DMS79 treated with DMSO at 0.1 percent for 48 hours (cell line): ENCODE data around the gene DPH3.
"Not testable (repeated sequence)": the region's sequence is repeated elsewhere in the genome, so short reads cannot be mapped to it uniquely, and the experiment has no call there.

Experiments
- DNase-seq: peaks from one replicate; lab custom pipeline; 2025; lab: John Stamatoyannopoulos, UW

DPH3 gene

DNA sequence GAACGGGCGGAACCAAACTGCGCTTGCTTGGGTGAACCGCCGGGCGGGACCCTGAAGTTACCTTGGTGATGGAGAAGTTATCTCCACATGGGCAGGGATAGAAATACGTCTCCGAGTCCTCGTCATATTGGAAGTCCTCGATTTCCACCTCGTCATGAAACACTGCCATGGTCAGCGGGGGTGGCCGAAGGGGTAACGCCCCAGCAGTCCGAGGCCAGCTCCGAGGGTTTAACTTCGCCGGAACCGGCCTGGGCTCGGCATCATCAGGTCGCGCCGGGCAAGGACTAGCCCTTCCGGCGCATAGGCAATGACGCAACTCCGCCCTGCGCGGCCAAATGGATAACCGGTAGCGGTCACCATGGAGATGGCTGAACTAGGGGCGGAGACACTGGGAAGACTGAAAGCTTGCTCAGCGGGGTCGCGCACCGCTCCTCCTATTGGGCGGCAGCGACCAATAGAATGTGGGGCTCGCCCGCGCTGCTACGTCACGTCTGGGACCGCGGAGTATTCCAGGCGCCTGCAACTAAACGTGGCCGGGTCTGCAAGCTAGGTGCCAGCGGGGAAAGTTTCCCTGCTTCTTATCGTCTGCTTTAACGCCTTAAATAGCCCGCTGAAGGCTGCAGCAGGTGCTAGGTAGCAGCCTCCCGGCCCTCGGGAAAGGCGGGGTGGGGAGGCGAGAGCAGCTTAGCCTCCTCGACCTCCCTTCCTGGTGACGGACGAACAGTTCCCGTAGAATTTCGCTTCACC lies at the start of gene DPH3, which contains the start of gene OXNAD1:
DPH3 (minus strand) TSS at position 236 of the 747 bp plus-strand sequence; CDS start at position 169, 67 bp downstream.
OXNAD1 (plus strand) TSS at position 505 of the 747 bp plus-strand sequence. CDS start 5,741 bp downstream, outside the sequence.
- DNase-seq: peak; percentile 89

DNA sequence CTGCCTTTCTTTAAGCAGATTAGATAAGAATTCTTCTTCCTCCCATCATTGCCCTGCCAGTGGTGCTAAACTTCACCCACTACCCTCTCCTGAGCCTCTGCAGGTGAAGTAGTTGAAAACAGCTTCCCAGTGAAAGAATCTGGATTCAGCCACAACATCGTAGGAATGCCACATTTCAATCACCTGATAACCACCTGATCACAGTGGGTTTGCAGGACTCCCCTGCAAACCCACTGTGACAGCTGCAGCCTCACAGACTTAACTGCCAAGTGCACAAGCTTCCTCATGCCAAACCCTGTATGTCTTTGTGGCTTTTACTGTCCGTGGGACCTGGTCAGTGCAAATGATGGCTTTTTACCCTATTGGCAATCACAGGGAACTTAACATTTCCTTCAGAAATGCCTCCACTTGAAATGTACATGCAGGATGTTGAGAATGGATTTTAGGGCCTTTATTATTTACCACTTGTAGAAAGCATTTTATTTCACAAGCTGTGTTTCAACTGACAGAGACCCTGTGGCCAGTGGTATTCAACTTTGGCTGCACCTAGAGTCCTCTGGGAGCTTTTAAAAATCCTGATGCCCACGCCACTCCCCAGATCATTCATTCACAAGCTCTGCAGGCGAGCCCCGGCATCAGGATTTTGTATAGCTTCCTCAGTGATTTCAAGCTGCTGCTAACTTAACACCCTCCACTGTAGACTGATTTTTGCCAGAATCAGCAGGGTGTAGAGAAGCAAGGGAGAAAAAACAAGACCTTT lies 49.3 kb upstream of the DPH3 start:
- no peak for DNase-seq

DNA sequence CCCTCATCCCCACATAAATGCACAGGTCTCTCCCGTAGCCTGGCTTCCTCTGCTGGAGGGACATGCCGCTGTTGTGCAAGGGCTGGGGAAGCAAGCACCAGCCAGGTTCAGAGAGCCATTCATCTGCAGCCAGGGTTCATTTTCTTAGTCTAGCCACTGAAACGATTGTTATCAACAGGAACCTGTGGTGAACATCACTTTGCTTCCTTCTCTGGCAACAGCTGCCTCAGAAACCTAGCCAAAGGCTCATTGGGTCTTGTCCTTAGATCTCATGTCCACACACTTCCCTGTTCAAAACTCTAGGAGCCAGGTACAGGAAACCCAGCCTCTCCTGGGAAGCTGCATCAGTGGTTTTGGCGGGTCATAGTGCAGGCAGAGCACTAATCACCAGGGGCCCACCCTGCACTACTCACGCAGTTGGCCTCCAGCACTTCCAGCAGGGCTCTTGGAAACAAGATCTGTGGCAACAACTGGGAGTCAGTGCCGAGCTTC lies 47.3 kb upstream of the DPH3 start:
- DNase-seq: no peak

DNA sequence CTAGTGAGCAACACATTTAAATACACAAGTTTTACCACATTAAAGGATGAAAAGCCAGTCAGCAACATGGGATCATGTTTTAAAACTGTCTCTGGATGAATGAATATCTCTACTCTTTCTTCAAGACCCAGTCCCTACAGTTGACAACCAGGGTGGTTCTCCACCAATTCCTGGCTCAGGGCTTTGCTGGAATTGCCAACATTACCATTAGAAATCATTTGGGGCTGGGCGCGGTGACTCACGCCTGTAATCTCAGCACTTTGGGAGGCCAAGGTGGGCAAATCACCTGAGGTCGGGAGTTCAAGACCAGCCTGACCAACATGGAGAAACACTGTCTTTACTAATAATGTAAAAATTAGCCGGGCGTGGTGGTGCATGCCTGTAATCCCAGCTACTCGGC lies 45.7 kb upstream of the DPH3 start:
- DNase-seq: not testable (repeated sequence)

DNA sequence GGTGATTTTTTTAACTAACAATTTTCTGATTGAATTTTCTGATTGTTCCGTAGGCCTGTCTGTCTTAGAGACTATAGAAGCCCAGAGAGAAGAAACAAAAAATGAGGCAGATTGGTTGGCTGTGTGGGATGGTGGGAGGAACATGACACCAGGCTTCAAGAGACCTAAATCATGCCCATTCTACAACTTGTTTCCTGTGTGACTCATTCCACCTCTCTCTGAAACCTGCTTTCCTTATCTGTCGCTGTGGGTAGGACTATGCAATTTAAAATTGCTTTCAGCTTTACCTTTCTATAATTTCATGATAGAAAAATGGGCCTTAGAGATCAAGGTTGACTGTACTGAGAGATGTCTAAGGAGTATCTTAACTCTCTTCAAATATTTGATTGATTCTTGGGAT lies 44.8 kb upstream of the DPH3 start:
- DNase-seq: no peak

DNA sequence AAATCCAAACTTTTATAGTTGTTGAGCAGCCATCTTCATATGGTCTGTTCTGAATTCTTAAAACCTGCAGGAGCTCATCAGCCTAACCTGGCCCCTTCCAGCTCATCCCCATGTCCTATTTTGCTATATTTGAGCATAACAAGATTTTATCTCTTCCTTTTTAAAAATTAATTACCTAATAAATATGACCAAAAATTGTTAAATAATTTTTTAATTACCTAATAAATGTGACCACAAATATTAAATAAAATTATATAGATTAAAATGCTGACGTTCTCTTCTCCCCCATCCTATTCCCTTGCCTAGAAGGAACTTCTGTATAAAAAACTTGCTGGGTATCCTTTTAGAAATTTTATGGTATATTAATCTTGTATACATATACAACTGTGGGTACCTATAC lies 44.0 kb upstream of the DPH3 start:
- DNase-seq: no peak

DNA sequence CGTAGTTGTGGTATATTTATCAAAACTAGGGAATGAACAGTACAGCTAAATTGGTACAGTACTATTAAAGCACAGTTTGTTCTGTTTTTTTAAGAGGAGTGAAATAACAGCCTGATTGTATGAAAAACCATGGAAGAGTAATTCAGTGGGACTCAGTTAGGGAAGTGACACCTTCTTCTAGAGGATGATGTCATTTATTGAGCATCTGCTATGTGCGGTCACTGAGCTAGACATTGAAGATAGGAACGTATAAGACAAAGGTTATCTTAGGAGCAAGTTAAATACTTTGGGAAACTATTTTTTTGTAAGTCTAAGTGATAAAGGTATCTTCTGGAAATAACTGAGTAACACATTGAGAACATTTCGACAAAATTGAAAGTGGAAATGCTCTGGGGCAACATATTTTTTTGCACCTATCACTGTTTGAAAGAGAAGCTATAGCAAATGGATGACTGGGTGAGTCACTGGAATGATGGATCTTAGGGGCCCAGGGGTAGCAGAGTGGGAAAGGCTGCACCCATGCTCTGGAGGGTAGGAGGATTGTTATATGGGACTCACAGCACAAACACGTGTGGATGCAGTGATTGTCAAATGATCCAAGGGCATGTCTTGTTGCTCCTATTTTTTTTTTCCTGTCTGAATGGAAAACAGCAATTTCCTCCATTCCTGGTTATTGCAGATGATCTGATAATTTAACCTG lies 43.2 kb upstream of the DPH3 start:
- DNase-seq: no peak

DNA sequence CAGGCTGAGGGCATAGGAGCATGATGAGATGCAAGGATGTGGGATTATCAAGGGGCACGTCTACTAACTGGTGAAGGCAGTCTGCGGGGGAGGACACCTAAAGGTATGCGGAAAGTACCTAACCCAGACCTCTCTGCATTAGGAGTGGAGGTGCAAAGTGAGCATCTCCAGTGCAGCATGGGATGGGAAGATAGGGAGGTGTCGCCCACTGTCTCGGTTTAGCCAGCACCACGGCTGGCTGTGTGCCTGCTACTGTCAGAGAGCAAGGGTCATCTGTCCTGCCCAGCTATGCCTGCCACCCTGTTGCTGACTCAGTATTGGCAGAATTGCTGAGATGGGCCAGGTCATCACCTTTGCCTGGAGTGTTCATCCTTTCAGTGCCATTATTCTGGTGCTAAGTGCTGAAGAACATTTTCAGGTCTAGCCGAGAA lies 40.4 kb upstream of the DPH3 start:
- no peak for DNase-seq

DNA sequence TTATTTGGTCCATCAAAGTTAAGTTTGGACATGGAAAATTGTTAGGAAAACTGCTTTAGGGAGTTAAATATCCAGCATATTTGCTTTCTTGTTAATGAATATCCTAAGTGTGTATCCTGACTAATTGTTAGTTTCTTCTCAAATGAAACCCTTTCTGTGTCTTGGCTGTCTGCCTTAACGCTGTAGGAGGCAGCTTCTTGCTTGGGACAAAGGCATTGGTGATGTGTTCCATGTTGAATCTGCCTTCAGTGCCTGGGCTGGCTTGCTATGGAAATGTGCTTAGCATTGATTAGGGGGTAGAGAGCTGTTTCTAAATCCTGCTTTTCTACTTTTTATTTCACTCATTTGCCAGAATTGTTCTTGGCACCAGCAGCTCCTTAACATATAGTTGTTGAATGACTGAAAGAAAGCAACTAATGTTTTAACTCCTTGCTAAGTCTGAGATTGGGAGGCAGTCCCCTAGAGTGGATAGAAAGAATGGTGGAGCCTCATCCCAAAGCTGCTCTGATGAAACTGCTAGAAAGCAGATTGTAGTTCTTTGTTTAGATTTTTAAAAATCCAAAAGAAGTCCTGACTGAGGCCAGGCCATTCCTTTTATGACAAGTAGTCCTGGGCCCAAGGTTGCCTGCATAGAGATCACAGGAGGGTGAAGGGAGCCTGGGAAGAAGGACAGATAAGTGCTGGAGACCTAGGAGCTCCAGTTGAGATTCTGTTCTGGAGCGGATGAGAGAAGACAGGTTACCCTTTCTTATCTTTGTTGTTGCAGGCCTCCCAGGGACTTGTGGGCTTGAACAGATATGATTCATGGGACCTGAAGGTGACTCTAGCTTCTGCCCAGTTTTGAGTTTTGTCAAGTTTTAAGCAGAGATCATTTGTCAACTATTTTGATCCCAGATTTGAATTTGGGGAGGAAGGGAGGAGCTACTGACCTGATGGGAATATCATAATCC lies 39.6 kb upstream of the DPH3 start:
- DNase-seq: no peak

DNA sequence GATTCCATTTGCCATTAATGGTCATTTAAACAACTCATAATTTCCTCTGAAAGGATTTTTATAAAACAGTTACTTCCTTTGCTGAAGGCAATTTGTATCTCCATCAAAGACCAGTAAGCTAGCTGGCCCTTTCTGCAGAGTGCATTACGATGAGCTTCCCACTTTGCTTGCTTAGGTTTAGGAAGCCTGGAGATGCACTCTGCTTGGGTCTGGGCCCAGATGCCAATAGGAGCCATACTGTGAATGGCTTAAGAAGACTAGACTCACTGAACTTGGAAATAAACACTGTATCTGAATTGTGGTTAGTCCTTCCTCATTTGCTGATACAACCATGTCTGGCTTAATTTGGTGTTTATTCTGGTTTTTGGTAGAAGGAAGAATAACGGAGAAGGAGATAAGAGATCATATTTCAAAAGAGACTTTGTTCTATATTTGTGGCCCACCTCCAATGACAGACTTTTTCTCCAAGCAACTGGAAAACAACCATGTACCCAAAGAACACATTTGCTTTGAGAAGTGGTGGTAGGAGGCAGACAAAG lies 38.4 kb upstream of the DPH3 start:
- no peak for DNase-seq

DNA sequence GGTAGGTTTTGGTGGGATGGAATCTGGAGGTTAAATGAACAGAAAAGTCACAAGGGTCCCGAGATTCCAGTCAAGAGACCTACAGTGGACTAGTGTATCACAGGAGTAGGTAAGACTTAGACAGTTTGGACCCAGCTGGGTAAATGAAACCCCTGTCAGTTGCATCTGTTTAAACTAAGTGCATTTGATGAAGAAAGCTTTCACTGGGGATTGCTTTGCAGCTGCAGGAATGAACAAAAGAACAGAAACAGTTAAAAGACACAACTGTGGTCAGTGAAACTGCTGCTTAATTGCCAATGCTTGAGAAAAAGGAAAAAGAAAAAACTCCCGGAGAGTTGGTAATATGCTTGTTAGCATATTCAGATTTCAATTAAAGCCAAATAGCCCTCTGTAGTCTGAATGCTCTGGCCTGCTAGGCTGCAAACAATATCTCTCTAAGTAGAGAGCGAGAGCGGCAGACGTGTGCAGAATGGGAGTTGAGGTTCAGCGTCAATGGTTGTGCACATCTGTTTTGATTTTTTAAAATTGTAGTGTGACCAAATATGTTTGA lies 37.4 kb upstream of the DPH3 start:
- DNase-seq: peak; percentile 17

DNA sequence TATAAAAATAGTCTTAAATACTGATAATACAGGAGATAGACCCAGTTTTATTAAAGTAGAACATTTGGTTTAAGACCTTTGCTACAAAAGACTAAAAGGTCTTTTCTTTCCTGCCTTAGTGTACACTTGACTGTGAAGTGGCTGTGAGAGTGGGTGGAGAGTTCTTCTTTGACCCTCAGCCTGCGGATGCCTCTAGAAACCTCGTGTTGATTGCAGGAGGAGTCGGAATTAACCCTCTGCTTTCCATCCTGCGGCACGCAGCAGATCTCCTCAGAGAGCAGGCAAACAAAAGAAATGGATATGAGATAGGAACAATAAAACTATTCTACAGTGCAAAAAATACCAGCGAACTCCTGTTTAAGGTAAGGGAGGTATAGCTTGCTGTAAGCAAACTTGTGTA lies 36.8 kb upstream of the DPH3 start:
- peak; percentile 61 for DNase-seq

DNA sequence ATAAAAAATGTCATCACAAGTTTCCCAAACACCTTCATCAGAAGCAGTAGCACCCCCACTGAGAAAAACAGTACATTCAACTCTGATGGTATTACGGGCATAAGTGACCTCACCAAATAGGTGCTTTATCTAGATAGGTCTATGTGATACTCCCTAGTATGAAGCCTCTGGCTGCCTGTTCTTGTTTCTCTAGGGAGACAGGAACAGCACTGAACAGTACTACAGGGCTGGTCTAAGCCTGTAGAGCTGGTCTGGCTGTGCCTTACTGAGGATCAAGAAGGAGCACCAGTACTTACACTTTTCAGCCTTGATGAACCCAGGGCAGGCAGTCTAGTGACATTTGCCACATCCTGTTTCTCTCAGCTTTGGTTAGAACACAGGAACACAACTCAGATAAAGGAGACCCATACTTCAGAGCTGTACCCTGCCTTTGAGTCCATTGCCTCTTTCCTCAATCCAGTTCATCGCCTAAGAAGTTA lies 36.2 kb upstream of the DPH3 start:
- DNase-seq: no peak

DNA sequence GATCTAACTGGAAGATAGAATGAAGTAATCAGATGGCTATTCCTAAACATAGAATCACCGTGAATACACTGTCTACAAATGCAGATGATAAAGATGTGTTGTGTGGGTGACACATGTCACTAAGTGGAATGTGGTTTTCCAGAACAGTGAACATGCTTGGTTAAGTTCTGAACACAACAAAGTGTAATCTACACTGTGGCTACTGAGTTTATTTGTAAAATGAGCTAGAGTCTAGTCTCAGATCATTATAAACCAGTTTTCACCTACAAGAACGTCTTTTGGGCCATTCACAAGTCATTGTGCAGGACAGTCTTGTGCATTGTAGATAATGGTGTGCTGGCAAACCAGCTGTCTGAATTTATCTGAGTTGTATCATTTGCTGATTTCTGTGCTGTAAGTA lies 35.6 kb upstream of the DPH3 start:
- DNase-seq: no peak

DNA sequence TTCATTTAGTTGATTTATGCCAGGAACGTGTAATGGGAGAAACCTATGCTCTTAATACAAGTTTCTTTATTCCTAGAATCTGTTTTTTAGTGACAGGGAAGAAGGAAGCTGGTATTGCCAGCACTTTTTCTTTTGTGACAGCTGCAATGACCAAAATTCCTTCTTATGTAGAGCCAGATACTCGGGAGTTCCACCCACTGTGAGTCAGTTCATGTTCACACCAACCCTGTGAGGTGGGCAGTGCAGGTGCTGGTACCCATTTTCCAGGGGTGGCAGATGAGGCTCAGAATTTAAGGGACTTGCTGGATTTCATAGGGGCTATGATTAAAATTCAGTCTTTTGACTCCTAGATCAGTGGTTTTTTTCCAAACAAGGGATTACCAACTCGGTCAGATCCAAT lies 35.0 kb upstream of the DPH3 start:
- no peak for DNase-seq

DNA sequence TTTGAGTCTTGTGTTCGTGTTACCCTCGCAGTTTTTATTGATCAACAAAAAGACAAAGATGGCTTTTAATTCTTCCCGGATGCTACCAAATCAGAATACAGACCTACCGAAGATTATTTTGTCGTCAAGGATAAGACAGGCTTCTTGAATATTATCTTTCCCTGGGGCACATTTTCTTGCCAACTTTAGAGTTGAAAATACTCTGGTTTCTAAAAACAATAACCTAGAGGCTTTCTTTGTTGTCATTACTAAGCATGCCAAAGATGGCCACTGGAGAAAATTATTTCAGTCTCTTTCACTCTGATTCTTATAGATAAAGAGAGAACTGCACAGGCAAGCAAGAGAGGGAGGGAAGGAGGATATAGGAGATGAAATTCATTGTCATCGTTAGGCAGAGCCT lies 34.1 kb upstream of the DPH3 start:
- DNase-seq: no peak

DNA sequence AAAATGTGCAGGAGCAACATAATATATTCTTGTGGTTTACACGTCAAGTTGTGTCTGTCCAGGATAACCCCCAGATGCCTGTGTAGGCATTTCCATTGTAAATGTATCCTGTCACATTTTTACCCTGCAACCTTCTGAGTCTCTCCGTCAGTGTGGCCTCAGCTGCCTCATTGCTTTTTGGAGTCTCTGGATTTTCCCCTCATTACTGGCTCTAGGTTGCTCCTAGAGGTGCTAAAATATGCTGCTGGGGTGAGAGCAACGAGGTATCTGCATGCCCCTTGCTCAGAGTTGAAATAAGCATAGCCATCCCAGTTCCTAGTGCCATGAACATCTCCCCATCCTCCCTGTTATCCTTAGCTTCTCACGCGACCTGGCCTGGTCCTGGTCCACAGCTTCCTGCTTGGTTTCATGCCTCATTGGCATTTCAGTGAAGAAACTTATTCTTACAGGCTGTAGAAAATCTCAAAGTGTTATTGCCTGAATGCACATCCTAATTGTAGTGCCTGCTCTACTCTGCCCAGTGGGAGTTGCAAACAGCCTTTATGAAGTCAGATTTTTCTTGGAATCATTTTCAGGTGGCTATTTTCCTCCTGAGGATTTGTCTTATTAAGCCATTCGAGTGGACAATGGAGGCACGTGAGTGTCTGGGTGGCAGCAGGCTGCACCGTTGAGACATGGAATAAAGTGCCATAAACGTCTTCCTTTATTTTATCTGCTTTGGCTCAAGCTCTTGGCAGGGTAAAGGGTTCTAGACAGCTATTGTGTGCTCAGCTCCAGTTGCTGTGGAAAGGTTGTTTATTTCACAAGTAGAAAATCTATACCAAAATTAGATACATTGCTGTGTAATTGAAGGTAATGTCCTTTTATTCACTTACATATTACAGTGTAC lies 33.5 kb upstream of the DPH3 start:
- DNase-seq: peak; percentile 62

DNA sequence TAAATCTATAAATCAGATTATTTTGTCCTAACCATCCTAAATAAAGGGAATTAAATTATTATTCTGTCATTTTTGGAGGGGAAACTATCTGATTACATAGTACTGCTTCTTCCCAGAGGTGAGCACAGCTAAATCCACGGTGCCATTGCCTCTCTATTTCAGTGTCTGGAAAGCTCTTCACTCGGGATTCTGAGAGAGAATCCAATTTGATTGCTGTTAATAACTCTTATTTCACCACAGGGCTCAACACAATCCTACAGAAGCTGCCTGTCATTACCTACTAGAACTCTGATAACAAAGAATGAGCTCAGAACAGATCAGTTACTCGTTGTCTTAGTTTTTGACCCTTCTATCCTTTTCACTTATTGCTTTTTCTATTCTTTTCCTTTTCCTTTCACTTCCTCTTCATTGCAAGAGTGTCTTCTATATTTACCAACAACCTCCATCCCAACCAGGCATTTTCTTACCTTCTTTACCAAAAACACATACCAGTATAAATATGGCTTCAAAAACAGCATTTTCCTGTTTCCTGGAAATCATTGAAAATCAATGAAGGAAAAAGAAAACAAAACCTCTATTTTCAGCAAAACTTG lies 30.7 kb upstream of the DPH3 start:
- DNase-seq: no peak

DNA sequence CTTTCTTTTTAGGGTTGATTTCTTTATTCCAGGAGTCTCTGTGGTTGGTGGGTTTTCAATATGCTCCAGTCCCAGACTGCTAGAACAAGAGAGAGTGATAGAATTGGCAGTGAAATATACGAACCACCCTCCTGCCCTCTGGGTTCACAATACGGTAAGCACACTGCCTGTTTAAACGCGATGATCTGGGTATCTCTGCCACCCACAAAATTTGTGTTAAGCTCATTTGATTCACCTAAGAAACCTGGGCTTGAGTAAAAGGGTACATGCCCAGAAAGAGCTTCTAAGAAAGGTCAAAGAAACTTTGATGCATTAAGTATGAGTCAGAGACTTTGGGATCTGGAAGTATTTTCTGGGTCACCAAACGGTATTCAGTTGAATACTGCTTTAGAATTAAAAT lies 30.1 kb upstream of the DPH3 start:
- no peak for DNase-seq
